ENCODE data around the gene MRAP2.
"Not testable (repeated sequence)": the region's sequence is repeated elsewhere in the genome, so short reads cannot be mapped to it uniquely, and the experiment has no call there.

The MRAP2 gene

DNA sequence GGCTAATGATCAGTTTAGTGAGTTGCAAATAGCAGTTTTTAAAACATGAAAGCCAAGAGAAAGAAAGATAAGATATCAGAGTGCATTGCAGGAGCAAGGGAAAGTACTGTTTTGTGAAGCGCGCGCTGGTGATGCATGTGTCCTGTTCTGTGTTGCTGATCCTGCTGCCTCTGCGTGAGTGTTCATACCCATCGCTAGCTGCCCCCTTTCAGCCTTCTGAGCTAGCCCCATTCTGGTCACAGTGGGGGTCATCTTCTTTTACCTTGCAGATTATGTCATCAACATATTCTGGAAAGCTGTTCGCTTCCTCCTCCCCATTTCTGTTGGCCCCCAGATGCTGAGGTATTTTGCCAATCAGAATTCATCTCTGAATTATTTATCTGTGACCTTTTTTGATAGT lies 1.9 kb downstream of the MRAP2 start:
- DNase-seq = no peak

GRCh38 chr6:84037425-84038089 lies 4.0 kb downstream of the MRAP2 start:
- no peak for DNase-seq

DNA sequence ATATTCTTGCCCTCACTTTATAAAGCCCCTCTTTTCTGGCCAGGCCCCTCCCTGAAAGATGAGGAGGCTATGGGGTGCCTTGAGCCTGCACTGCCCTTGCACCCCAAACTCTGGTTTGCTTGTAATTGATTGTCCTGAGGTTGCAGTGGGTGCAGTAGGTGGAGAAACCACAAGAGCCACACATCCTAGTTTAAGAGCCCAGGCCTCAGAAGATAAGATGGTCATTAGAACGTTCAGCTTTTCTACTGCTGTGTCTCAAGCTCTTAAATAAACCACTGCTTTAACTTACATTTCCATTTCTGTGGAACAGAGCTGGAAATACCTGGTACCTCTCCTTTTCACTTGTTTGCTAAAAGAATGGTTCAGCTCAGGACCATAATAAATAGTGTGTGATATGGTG lies 9.0 kb downstream of the MRAP2 start:
- no peak for DNase-seq

GRCh38 chr6:84043555-84043954 lies 10.0 kb downstream of the MRAP2 start:
- DNase-seq = no peak

DNA sequence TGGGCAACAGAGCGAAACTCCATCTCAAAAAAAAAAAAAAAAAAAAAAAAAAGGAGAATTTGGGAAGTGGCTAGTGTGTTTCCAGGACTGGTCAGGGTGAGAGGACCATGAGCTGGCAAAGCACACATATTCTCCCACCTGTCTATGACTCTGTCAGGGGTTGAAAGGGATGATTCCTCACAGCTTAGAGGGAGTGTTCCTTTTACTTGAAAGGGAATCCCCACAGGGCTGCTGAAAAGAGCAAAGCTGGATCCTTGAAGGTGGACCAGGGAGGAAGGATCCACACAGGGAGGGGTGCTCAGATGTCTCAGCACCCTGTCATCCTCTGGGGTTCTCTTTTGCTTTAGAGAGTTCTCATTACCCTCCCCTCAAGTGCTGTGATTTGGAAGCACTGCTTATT lies 13.2 kb downstream of the MRAP2 start:
- no peak for DNase-seq

DNA sequence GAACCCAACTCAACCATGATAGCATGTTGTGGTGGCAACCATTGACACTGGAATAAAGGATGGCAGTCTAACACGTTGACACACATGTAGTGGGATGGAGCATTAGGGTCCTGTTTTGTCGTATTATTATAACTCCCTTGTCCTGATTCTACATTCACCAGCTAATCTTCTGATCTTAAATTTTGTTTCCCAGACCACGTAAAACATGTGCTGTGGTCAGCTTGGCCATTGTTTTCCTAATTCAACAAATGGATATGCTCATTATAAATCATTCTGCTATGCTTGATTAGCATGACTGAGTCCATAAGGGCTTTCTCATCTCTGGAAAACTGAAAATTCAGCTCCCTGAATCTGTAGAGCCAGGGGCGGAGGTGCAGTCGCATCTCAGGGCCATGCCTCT lies 15.0 kb downstream of the MRAP2 start:
- no peak for DNase-seq

GRCh38 chr6:84050408-84050807 lies 16.8 kb downstream of the MRAP2 start:
- no peak for DNase-seq

GRCh38 chr6:84052204-84052882 lies 18.8 kb downstream of the MRAP2 start:
- no peak for DNase-seq

GRCh38 chr6:84052883-84053241 lies 19.3 kb downstream of the MRAP2 start:
- no peak for DNase-seq

- DNase-seq = no peak
Observed at GRCh38 chr6:84055647-84056046, 22.1 kb downstream of the MRAP2 start.

DNA sequence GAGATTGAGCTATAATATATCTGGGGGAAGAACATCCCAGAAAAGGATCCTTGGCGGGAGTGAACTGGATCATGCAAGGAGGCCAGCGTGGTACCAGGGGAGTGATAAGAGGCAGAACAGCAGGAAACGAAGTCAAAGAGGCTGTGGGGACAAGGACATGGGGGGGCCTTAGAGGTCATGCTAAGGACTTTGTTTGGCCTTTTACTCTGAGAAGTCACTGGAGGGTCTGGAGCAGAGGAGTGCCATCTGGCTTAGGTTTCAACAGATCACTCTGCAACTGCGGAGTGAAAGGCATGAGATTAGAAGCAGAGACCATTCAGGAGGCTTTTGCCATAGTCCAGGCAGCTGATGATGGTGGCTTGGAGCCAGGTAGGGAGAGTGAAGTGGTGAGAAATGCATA lies 24.3 kb downstream of the MRAP2 start:
- DNase-seq = no peak

GRCh38 chr6:84059082-84059481 lies 25.5 kb downstream of the MRAP2 start:
- DNase-seq = no peak

- DNase-seq = no peak
Observed at GRCh38 chr6:84061174-84061573, 27.6 kb downstream of the MRAP2 start.

DNA sequence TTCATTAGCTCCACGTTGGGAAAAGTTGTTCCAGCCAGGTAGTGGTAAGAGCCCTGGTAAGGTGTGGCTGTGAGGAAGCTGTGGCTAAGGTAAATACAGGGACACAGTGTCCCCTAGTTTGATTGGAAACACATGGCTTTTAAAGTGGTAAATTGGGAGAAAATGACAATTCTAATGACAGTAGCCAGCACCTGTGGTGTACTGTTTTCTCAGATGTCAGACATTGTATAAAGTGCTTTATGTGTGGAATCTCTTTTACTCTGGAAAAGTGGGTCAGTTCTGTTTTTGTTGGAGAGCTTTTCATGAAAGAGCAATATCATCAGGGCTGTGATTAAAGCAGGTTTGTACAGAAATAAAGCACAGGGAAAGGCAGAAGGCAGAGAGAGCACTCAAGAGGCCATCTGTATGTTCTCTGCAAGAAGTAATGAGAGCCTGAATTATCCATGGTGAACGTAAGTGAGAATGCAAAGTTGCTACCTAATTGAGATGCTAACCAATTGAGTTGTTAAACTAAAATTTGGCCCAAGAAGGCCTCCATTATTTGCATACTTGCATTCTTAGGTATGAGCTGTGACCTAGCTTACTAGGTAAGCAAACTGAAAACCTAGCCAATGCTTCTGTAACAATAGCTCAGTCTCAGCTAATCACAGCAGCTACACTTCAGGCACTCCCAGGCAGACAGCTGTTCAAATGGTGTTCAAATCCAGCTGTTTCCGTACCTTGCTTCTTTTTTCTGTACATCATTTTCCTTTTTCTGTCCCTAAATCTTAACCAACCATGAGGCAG lies 28.2 kb downstream of the MRAP2 start:
- no peak for DNase-seq

- DNase-seq = no peak
Observed at GRCh38 chr6:84062519-84063154, 29.1 kb downstream of the MRAP2 start.

DNA sequence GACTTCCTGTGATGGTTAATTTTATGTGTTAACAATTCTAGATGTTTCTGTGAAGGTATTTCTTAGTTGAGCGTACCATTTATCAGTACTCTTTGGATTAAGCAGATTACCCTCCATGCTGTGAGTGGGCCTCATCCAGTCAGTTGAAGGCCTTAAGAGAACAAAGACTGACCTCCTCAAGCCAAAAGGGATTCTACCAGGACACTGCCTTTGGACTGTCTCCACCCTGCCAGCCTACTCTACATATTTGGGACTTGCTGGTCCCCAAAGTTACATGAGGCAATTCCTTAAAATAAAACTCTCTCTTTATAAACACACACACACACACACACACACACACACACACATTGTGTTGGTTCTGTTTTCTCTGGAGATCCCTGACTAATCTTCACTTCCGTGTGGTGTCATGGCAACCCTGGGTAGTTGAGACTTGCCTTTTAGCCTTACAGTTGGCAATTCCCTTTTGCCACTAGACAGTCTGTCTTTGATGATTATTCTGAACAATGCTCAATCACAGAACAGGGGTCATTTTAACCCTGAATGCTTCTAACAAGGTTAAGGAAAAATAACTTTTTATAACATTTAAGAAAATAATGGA lies 32.2 kb downstream of the MRAP2 start:
- DNase-seq = no peak

- no peak for DNase-seq
Observed at GRCh38 chr6:84066536-84066935, 33.0 kb downstream of the MRAP2 start.

DNA sequence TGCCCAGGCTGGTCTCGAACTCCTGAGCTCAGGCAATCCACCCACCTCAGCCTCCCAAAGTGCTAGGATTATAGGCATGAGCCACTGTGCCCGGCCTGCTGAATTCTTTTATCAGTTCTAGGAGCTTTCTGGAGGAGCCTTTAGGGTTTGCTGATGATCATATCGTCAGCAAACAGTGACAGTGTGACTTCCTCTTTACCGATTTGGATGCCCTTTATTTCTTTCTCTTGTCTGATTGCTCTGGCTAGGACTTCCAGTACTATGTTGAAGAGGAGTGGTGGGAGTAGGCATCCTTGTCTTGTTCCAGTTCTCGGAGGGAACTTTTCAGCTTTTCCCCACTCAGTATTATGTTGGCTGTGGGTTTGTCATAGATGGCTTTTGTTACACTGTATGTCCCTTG lies 35.3 kb downstream of the MRAP2 start:
- DNase-seq = not testable (repeated sequence)

GRCh38 chr6:84072442-84072997 lies 38.9 kb downstream of the MRAP2 start:
- DNase-seq = no peak

DNA sequence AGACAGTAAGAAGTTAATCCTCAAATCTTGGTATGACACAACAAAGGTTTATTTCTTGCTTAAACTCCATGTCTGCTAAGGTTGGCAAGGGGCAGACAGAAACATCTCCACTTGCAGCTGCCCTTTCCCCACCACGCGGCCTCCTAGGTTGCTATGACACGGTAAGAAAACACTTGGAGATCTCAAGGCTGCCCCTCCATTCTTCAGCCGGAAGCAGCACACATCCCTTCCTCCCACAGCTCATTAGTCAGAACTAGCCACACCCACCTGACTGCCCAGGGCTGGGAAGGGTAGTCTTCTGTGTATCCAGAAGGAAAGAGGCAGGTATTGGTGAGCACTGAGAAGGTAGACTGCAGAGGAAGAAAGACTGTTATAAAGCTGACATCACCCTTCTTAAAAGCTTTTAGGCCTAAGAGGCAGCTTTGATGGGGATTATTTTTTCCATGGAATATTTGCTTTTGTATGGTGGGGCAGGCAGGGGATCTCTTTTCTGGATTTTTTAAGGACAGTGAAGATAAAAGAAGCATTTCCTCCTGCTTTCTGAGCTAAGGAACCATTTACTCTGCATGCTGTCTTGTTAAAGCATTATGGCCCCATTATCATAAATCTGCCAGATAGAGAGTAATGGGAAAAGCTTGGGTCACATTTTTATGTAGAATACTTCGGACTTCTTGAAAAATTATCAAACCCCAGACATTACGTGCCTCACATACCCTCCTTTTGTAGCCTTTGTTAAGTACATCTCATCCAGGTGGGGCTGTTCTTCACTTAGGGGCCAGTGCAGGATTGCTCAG lies 41.6 kb downstream of the MRAP2 start:
- no peak for DNase-seq

- no peak for DNase-seq
Observed at GRCh38 chr6:84077645-84078044, 44.1 kb downstream of the MRAP2 start.

- DNase-seq = no peak
Observed at GRCh38 chr6:84078335-84078734, 44.8 kb downstream of the MRAP2 start.

Measured in activated CD4-positive, alpha-beta T cell treated with anti-CD3 and anti-CD28 coated beads for 48 hours (primary cell).